ENCODE results near the gene SMIM33.
A peak's percentile ranks its signal among the peaks of the same experiment; 100 is the strongest.
"Not testable (repeated sequence)": the region's sequence is repeated elsewhere in the genome, so short reads cannot be mapped to it uniquely, and the experiment has no call there.

Gene SMIM33

GRCh38 chr5:139470821-139471300 is at the start of gene SMIM33:
TSS of gene SMIM33 (plus strand) at chr5:139471004. CDS start at chr5:139471122, 118 bp downstream.
- H3K4me3 ChIP-seq = peak within 1 kb of the TSS in 3 of 7 experiments; percentile 7 to 17 (median 14)
- H3K27ac ChIP-seq = peak within 1 kb of the TSS in 18 of 21 experiments; percentile 1 to 87 (median 50)

GRCh38 chr5:139422307-139422893 is 48.4 kb upstream of the SMIM33 start:
- Histone ChIP-seq H3K4me3 (no peak overlapping the region), H3K27ac (no peak overlapping the region)

GRCh38 chr5:139425497-139425896 is 45.3 kb upstream of the SMIM33 start:
- Histone ChIP-seq H3K27ac (no peak overlapping the region), H3K4me3 (no peak overlapping the region)

- no peak overlapping the region for H3K4me3 ChIP-seq
- peak overlapping the region in 2 of 21 experiments; percentile 5 to 33 for H3K27ac ChIP-seq
Measured at GRCh38 chr5:139426203-139426885, 44.5 kb upstream of the SMIM33 start.

- H3K4me3 ChIP-seq = no peak overlapping the region
Measured at GRCh38 chr5:139430015-139430414, 40.8 kb upstream of the SMIM33 start.

GRCh38 chr5:139431706-139432105 is 39.1 kb upstream of the SMIM33 start:
- H3K4me3 ChIP-seq = no peak overlapping the region

More at GRCh38 chr5:139430015-139430414, 40.8 kb upstream of the SMIM33 start:
- H3K27ac ChIP-seq = no peak overlapping the region

GRCh38 chr5:139435676-139436075 is 35.1 kb upstream of the SMIM33 start:
- no peak overlapping the region for H3K4me3 ChIP-seq
- no peak overlapping the region for H3K27ac ChIP-seq

More at GRCh38 chr5:139431706-139432105, 39.1 kb upstream of the SMIM33 start:
- H3K27ac ChIP-seq = no peak overlapping the region

- peak overlapping the region; percentile 60 to 77 (median 65) for H3K4me3 ChIP-seq
Measured at GRCh38 chr5:139438707-139439012, 32.1 kb upstream of the SMIM33 start.

GRCh38 chr5:139439013-139439903 is 31.5 kb upstream of the SMIM33 start, which contains the start of gene DNAJC18:
TSS of gene DNAJC18 (minus strand) at chr5:139439525. CDS start at chr5:139439445, 80 bp downstream.
- peak within 1 kb of the TSS; percentile 61 to 95 (median 88) for H3K27ac ChIP-seq
- peak within 1 kb of the TSS; percentile 60 to 77 (median 65) for H3K4me3 ChIP-seq

More at GRCh38 chr5:139438707-139439012, 32.1 kb upstream of the SMIM33 start:
- peak overlapping the region in 17 of 21 experiments; percentile 84 to 95 (median 90) for H3K27ac ChIP-seq

GRCh38 chr5:139440416-139440815 is 30.4 kb upstream of the SMIM33 start:
- H3K27ac ChIP-seq = not testable (repeated sequence)

GRCh38 chr5:139443831-139444453 is 26.9 kb upstream of the SMIM33 start:
- H3K4me3 ChIP-seq = no peak overlapping the region
- H3K27ac ChIP-seq = peak overlapping the region in 7 of 21 experiments; percentile 3 to 71 (median 45)

More at GRCh38 chr5:139440416-139440815, 30.4 kb upstream of the SMIM33 start:
- not testable (repeated sequence) for H3K4me3 ChIP-seq

GRCh38 chr5:139445325-139446170 is 25.3 kb upstream of the SMIM33 start:
- Histone ChIP-seq H3K4me3 (no peak overlapping the region), H3K27ac (peak overlapping the region in 8 of 21 experiments; percentile 33 to 75 (median 53))

- no peak overlapping the region for H3K4me3 ChIP-seq
- peak overlapping the region in 13 of 21 experiments; percentile 2 to 75 (median 38) for H3K27ac ChIP-seq
Measured at GRCh38 chr5:139446956-139447779, 23.6 kb upstream of the SMIM33 start.

GRCh38 chr5:139451176-139451575 is 19.6 kb upstream of the SMIM33 start:
- no peak overlapping the region for H3K4me3 ChIP-seq
- H3K27ac ChIP-seq = no peak overlapping the region

- no peak overlapping the region for H3K4me3 ChIP-seq
- no peak overlapping the region for H3K27ac ChIP-seq
Measured at GRCh38 chr5:139451878-139452660, 18.7 kb upstream of the SMIM33 start.

GRCh38 chr5:139453683-139454567 is 16.9 kb upstream of the SMIM33 start:
- Histone ChIP-seq H3K27ac (peak overlapping the region in 4 of 21 experiments; percentile 7 to 37 (median 27)), H3K4me3 (no peak overlapping the region)

Measured in skin epidermis (tissue), 12 donors.